GM12878 (cell line): ENCODE measurements around the gene HYAL1. TPM values are rescaled to one million over a fixed set of nuclear protein-coding genes. Genes with fewer than 3 reads are reported as not detected.

Experiments used
- ATAC-seq: fragments of 200-7000 bp; cut with Tn5 transposase; 3 replicates; pipeline ENCODE4 v1.9.1; 2020; ENCODE audit warnings: mild to moderate bottlenecking, moderate library complexity
- BruUV-seq: library from RNA; stranded (reverse); fragments of 400-500 nt; replicated peaks from 2 replicates; lab custom pipeline; 2021; lab: Mats Ljungman, UMichigan
- CTCF ChIA-PET: fragments of 300-600 bp; sonication (Branson Sonifier 250); formaldehyde crosslinking; extraction: SDS; loops from one replicate; lab custom pipeline; 2021; ENCODE audit warnings: inconsistent platforms; lab: Yijun Ruan, JAX
- POLR2A ChIA-PET: fragments of 350-600 bp; formaldehyde crosslinking; extraction: SDS; loops from one replicate; lab custom pipeline; 2021; ENCODE audit warnings: inconsistent platforms; lab: Charles Lee
- RAD21 ChIA-PET: fragments of 300-600 bp; sonication (Branson Sonifier 250); formaldehyde crosslinking; loops from one replicate; lab custom pipeline; 2023; ENCODE audit warnings: antibody characterized with exemption; ENCODE audit not compliant: unreplicated experiment; lab: Charles Lee
- SMC1A ChIA-PET: fragments of 300-600 bp; sonication (Branson Sonifier 250); formaldehyde crosslinking; loops from one replicate; lab custom pipeline; 2023; ENCODE audit not compliant: unreplicated experiment, uncharacterized antibody; lab: Charles Lee
- DNase-seq: peaks from one replicate; pipeline ENCODE4 v3.0.0-alpha.2; 2011; ENCODE audit warnings: low read depth, low spot score
- FAIRE-seq: peaks from 3 replicates; lab custom pipeline; 2011; peaks lifted over from hg19 to GRCh38; lab: Jason Lieb, UNC
- H2AFZ ChIP-seq: 2 replicates; pipeline ENCODE4 v1.6.0; 2011; ENCODE audit warnings: low read depth, low read length, control low read depth; ENCODE audit not compliant: control insufficient read depth
- H3K27ac ChIP-seq: 2 replicates; pipeline ENCODE4 v1.5.1; 2011; ENCODE audit warnings: control low read depth; ENCODE audit not compliant: control insufficient read depth, insufficient read depth
- H3K27me3 ChIP-seq, 2 experiments: replicated peaks in 1 of 2; 2 replicates each; pipeline versions ENCODE4 v1.6.0 to v1.6.1; 2011; ENCODE audit warnings: low read length in 1 of 2; ENCODE audit not compliant: control insufficient read depth in 2 of 2, insufficient read depth in 2 of 2
- H3K36me3 ChIP-seq, 2 experiments: 2 replicates each; pipeline ENCODE4 v1.5.1; 2011; ENCODE audit warnings: low read length in 1 of 2; ENCODE audit not compliant: control insufficient read depth in 2 of 2, insufficient read depth in 2 of 2
- H3K4me1 ChIP-seq: 2 replicates; pipeline ENCODE4 v1.6.1; 2011; ENCODE audit warnings: mild to moderate bottlenecking, low read length, moderate library complexity, mixed read lengths; ENCODE audit not compliant: control insufficient read depth, insufficient read depth
- H3K4me2 ChIP-seq: 2 replicates; pipeline ENCODE4 v1.6.0; 2011; ENCODE audit warnings: control low read depth; ENCODE audit not compliant: control insufficient read depth, insufficient read depth
- H3K4me3 ChIP-seq: fragments of 200-600 bp; sonication (generic); 2 replicates; pipeline ENCODE4 v1.5.1; 2016
- H3K79me2 ChIP-seq: 2 replicates; pipeline ENCODE4 v1.6.0; 2011; ENCODE audit warnings: low read length; ENCODE audit not compliant: control insufficient read depth, insufficient read depth
- H3K9ac ChIP-seq: 2 replicates; pipeline ENCODE4 v1.8.0; 2011; ENCODE audit warnings: low read length, control low read depth, mixed read lengths; ENCODE audit not compliant: control insufficient read depth, insufficient read depth
- H3K9me3 ChIP-seq: replicated peaks from 3 replicates; pipeline ENCODE4 v1.5.1; 2011; ENCODE audit warnings: mild to moderate bottlenecking, low read length; ENCODE audit not compliant: control insufficient read depth, insufficient read depth
- H4K20me1 ChIP-seq: 2 replicates; pipeline ENCODE4 v1.6.0; 2011; ENCODE audit not compliant: control insufficient read depth, insufficient read depth
- BHLHE40 ChIP-seq, 2 experiments: fragments of 450-650 bp in 1 of 2; IDR thresholded peaks; 2 replicates each; pipeline ENCODE4 v1.6.1; 2011 to 2017; ENCODE audit warnings: low read depth in 2 of 2, borderline replicate concordance in 1 of 2, improper control_type of control experiment in 1 of 2, low read length in 1 of 2, mild to moderate bottlenecking in 1 of 2
- CBX3 ChIP-seq: fragments of 200-600 bp; sonication (generic); IDR thresholded peaks from 2 replicates; pipeline ENCODE4 v1.6.1; 2016; ENCODE audit warnings: low read depth, borderline replicate concordance
- ESRRA ChIP-seq: IDR thresholded peaks from 2 replicates; pipeline ENCODE4 v1.6.1; 2012; ENCODE audit warnings: mild to moderate bottlenecking, low read length, improper control_type of control experiment
- FOXM1 ChIP-seq: IDR thresholded peaks from 2 replicates; pipeline ENCODE4 v1.6.1; 2012; ENCODE audit warnings: low read depth, mild to moderate bottlenecking, inconsistent platforms, low read length, moderate library complexity
- GATAD2B ChIP-seq: fragments of 450-650 bp; conservative IDR thresholded peaks from 2 replicates; pipeline ENCODE4 v1.6.1; 2017; ENCODE audit warnings: low read depth, mild to moderate bottlenecking, moderate library complexity
- SPI1 ChIP-seq: IDR thresholded peaks from 2 replicates; pipeline ENCODE4 v1.6.1; 2011; ENCODE audit warnings: low read depth, mild to moderate bottlenecking, low read length, moderate library complexity, borderline replicate concordance; ENCODE audit not compliant: insufficient read depth
- WGBS: methylation state at CpG from one replicate; pipeline ENCODE4 v1.1.6; 2016; ENCODE audit warnings: low lambda C conversion rate; ENCODE audit not compliant: insufficient replicate concordance, insufficient coverage; ENCODE audit errors: missing lambda C conversion rate; 5-methylcytosine and 5-hydroxymethylcytosine counted together
- in situ Hi-C: fragments of 300-500 bp; cut with MboI; formaldehyde crosslinking; loops from 9 replicates; pipeline ENCODE4 v1.14.3; 2018; ENCODE audit warnings: mixed read lengths
- intact Hi-C: fragments of 100-400 bp; cut with micrococcal nuclease; formaldehyde crosslinking; loops from one replicate; pipeline ENCODE4 v1.14.2; 2022; ENCODE audit not compliant: unreplicated experiment
- polyA plus RNA-seq, 11 experiments: library from polyadenylated mRNA; depleted of rRNA in 4 of 11; unstranded in 6 of 11; stranded (reverse) in 5 of 11; fragments of >200 nt; fragmentation: Nextera tagmentation in 4 of 11; fragmentation: Illumina TruSeq in 1 of 11; extraction: Ambion mirVana in 4 of 11; extraction: Trizol in 1 of 11; gene quantifications; 1 replicate in 1 of 11; 2 replicates in 10 of 11; pipeline versions ENCODE4 v1.2.1 to v1.2.3, GENCODE V29; 2011 to 2016; ENCODE audit warnings: inconsistent platforms in 2 of 11, missing spikeins in 2 of 11, low read depth in 1 of 11
- total RNA-seq, 4 experiments: library from RNA; depleted of rRNA in 3 of 4; stranded (reverse); fragments of >200 nt in 3 of 4; fragmentation: Illumina TruSeq in 1 of 4; extraction: Trizol in 1 of 4; gene quantifications; 2 replicates each; pipeline versions ENCODE4 v1.2.1 to v1.2.3, GENCODE V29; 2013 to 2021
- TF ChIP-seq, protein P1 (sequence below): fragments of 150-350 bp; IDR thresholded peaks from 2 replicates; pipeline ENCODE4 v1.6.1; 2014; ENCODE audit warnings: mild to moderate bottlenecking, low read depth, low read length
- TF ChIP-seq, protein P2 (sequence below), 3 experiments: IDR thresholded peaks in 2 of 3; conservative IDR thresholded peaks in 1 of 3; 2 replicates each; pipeline ENCODE4 v1.5.1; 2011; ENCODE audit warnings: low read depth in 3 of 3, low read length in 3 of 3, mild to moderate bottlenecking in 3 of 3, control low read depth in 2 of 3, moderate library complexity in 2 of 3, inconsistent platforms in 1 of 3, mixed read lengths in 1 of 3; ENCODE audit not compliant: control insufficient read depth in 2 of 3, insufficient read depth in 1 of 3; ENCODE audit errors: extremely low read depth in 1 of 3
- TF ChIP-seq, protein P3 (sequence below): fragments of 450-650 bp; IDR thresholded peaks from 2 replicates; pipeline ENCODE4 v1.6.1; 2016; ENCODE audit warnings: mild to moderate bottlenecking, moderate library complexity, borderline replicate concordance

Gene HYAL1
- total and polyA plus RNA-seq, 10 of the 15 experiments (the other 5 are each of a cell fraction or from before 2014, with no cell fraction given) = 0.04 to 0.55 (median 0.18) TPM; not detected in 2

DNA sequence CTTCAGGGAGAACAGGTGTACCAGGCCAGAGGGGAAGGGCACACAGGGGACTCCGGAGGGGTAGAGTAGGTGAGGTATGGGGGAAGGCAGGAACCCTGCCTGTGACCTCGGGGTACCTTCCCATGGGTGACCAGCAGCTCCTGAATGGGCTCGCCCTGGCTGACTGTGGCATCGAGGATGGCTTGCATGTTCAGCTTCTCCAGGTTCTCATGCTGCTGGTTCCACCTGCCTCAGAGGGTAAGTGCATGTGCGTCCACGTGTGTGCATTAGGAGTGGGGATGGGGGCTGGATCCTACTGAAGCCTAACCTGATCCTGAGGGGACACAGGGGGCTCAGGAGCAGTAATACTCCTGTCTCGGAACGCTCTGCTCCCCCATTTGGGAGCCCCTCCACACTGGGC lies 41.6 kb upstream of the HYAL1 start (continued):
- TF ChIP-seq FOXM1 = no peak
- TF ChIP-seq, protein P1, sequence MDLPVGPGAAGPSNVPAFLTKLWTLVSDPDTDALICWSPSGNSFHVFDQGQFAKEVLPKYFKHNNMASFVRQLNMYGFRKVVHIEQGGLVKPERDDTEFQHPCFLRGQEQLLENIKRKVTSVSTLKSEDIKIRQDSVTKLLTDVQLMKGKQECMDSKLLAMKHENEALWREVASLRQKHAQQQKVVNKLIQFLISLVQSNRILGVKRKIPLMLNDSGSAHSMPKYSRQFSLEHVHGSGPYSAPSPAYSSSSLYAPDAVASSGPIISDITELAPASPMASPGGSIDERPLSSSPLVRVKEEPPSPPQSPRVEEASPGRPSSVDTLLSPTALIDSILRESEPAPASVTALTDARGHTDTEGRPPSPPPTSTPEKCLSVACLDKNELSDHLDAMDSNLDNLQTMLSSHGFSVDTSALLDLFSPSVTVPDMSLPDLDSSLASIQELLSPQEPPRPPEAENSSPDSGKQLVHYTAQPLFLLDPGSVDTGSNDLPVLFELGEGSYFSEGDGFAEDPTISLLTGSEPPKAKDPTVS = no peak
- TF ChIP-seq, all 136 proteins: peak for 0

DNA sequence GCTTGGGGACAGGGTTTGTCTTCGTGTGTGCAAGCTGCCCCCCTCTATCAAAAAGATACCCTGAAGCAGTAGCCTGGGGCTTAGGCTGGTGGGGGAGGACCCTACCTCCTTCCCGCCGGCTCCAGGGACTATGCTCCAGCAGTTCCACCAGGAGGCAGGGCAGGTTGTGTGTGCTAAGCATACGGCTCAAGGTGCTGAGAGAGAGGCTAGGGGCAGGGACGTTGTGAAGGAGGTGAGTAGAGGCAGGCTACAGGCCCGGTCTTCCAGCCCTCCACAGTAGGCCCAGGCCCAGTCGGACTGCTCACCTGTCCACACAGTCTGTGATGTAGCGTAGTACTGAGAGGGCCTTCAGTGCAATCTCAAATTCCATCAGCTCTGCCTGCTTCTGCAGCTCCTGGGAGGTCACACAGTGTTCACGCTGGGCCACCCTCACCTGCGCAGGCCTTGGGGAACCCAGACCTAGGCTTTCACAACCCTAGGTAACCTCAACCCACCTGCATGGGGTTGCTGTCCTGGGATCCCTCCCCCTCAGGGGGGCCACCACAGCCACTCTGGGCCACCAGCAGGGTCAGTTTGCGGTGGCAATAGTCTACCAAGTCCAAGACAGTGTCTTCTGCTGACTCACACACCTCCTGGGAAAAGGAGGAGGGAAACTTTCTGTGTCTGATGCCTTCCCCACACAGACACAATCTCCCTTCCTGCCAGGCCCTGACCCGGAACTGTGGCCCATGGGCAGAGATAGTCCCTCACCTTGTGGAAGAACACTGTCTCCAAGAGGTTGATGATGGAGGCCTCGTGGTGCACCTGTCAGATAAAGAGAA lies 39.6 kb upstream of the HYAL1 start:
- no peaks in the 10 kb centered on the region for H4K20me1 ChIP-seq
- WGBS = 69% methylated on average over 13 of the region's 13 CpGs
- H3K4me2 ChIP-seq = no peak overlapping the region
- H3K27me3 ChIP-seq = no peaks in the 10 kb centered on the region
- H3K9me3 ChIP-seq = no peaks in the 10 kb centered on the region
- SMC1A ChIA-PET = no interaction called here
- no TSS peak for BruUV-seq
- peaks cover 25% of the 10 kb centered on the region for H3K79me2 ChIP-seq
- intact Hi-C loops (no loop called here), in situ Hi-C loops (no loop called here)
- peaks cover 8% of the 10 kb centered on the region; the same call in 1 of the 2 replicates for H3K4me1 ChIP-seq
- RAD21 ChIA-PET = interaction anchor here (0.6 kb wide), 1 partner anchor 22 kb away, joined by 4 read pairs; no protein-coding TSS in a partner anchor
- ATAC-seq (no peak), FAIRE-seq (no peak), DNase-seq (no peak)
- H3K9ac ChIP-seq = no peak overlapping the region
- no peak overlapping the region for H3K4me3 ChIP-seq
- H2AFZ ChIP-seq = no peak overlapping the region
- CTCF ChIA-PET = interaction anchor here (0.6 kb wide), 1 partner anchor 16 kb away, joined by 4 read pairs; the partner anchor contains the start of gene TMEM115
- peaks cover 0 to 3% of the 10 kb centered on the region in 2 experiments; a peak in 1 of 4 replicates for H3K36me3 ChIP-seq
- POLR2A ChIA-PET = interaction anchor here (0.6 to 1.0 kb wide), 2 partner anchors 108 to 224 kb away, joined by 3 read pairs; no protein-coding TSS in a partner anchor
- no peak overlapping the region for H3K27ac ChIP-seq
- no peak for TF ChIP-seq GATAD2B
- no peak for TF ChIP-seq SPI1
- TF ChIP-seq, protein P2, sequence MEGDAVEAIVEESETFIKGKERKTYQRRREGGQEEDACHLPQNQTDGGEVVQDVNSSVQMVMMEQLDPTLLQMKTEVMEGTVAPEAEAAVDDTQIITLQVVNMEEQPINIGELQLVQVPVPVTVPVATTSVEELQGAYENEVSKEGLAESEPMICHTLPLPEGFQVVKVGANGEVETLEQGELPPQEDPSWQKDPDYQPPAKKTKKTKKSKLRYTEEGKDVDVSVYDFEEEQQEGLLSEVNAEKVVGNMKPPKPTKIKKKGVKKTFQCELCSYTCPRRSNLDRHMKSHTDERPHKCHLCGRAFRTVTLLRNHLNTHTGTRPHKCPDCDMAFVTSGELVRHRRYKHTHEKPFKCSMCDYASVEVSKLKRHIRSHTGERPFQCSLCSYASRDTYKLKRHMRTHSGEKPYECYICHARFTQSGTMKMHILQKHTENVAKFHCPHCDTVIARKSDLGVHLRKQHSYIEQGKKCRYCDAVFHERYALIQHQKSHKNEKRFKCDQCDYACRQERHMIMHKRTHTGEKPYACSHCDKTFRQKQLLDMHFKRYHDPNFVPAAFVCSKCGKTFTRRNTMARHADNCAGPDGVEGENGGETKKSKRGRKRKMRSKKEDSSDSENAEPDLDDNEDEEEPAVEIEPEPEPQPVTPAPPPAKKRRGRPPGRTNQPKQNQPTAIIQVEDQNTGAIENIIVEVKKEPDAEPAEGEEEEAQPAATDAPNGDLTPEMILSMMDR (IDR thresholded peaks at IDR 0.05 in 2 of 3, conservative IDR thresholded peaks at IDR 0.05 in 1 of 3; ENCODE audit: control insufficient read depth in 2 of 3, extremely low read depth in 1 of 3, insufficient read depth in 1 of 3, low read depth in 3 of 3, low read length in 3 of 3) = no peak
- no peak for TF ChIP-seq CBX3
- TF ChIP-seq BHLHE40 (IDR thresholded peaks at IDR 0.05; ENCODE audit: borderline replicate concordance in 1 of 2, low read depth in 2 of 2, low read length in 1 of 2) = no peak
- no peak for TF ChIP-seq ESRRA
- TF ChIP-seq, protein P3, sequence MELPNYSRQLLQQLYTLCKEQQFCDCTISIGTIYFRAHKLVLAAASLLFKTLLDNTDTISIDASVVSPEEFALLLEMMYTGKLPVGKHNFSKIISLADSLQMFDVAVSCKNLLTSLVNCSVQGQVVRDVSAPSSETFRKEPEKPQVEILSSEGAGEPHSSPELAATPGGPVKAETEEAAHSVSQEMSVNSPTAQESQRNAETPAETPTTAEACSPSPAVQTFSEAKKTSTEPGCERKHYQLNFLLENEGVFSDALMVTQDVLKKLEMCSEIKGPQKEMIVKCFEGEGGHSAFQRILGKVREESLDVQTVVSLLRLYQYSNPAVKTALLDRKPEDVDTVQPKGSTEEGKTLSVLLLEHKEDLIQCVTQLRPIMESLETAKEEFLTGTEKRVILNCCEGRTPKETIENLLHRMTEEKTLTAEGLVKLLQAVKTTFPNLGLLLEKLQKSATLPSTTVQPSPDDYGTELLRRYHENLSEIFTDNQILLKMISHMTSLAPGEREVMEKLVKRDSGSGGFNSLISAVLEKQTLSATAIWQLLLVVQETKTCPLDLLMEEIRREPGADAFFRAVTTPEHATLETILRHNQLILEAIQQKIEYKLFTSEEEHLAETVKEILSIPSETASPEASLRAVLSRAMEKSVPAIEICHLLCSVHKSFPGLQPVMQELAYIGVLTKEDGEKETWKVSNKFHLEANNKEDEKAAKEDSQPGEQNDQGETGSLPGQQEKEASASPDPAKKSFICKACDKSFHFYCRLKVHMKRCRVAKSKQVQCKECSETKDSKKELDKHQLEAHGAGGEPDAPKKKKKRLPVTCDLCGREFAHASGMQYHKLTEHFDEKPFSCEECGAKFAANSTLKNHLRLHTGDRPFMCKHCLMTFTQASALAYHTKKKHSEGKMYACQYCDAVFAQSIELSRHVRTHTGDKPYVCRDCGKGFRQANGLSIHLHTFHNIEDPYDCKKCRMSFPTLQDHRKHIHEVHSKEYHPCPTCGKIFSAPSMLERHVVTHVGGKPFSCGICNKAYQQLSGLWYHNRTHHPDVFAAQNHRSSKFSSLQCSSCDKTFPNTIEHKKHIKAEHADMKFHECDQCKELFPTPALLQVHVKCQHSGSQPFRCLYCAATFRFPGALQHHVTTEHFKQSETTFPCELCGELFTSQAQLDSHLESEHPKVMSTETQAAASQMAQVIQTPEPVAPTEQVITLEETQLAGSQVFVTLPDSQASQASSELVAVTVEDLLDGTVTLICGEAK = no peak
